ENCODE data around the gene MAZ. TPM values are rescaled to one million over a fixed set of nuclear protein-coding genes. Genes with fewer than 3 reads are reported as not detected.
A peak's percentile ranks its signal among the peaks of the same experiment; 100 is the strongest.

MAZ gene
- total and polyA plus RNA-seq, 2 of the 13 experiments (the other 11 are each of a cell fraction or from before 2014, with no cell fraction given) = 203 to 277 TPM

GRCh38 chr16:29805232-29806098, 864 bp upstream of the MAZ start (continued):
- TF ChIP-seq ZNF331 (CRISPR knock-in tag; IDR thresholded peaks at IDR 0.05) (peak; percentile 92), ELF4 (CRISPR knock-in tag; IDR thresholded peaks at IDR 0.05; ENCODE audit: borderline replicate concordance) (0 out of 2 replicates have a peak, but pooled peaks have one; percentile 46), ZBTB49 (CRISPR knock-in tag; IDR thresholded peaks at IDR 0.05; ENCODE audit: borderline replicate concordance) (peak; percentile 40; the same call in 1 of the 2 replicates), ZNF354B (CRISPR knock-in tag; IDR thresholded peaks at IDR 0.05) (peak; percentile 44; the same call in 1 of the 2 replicates), ZNF543 (CRISPR knock-in tag; IDR thresholded peaks at IDR 0.05) (peak; percentile 53; the same call in 1 of the 2 replicates), KLF15 (CRISPR knock-in tag; IDR thresholded peaks at IDR 0.05; ENCODE audit: borderline replicate concordance) (peak; percentile 34; the same call in 1 of the 2 replicates), ZSCAN25 (CRISPR knock-in tag; IDR thresholded peaks at IDR 0.05) (peak; percentile 87), NCOA1 (CRISPR knock-in tag; IDR thresholded peaks at IDR 0.05) (peak; percentile 83; the same call in 1 of the 2 replicates), ZNF589 (CRISPR knock-in tag; conservative IDR thresholded peaks at IDR 0.05) (peak; percentile 91; the same call in 1 of the 2 replicates), AHDC1 (CRISPR knock-in tag; IDR thresholded peaks at IDR 0.05; ENCODE audit: borderline replicate concordance) (peak; percentile 78; the same call in 1 of the 2 replicates), WIZ (CRISPR knock-in tag; IDR thresholded peaks at IDR 0.05) (peak; percentile 77; the same call in 1 of the 2 replicates), IKZF4 (CRISPR knock-in tag; IDR thresholded peaks at IDR 0.05; ENCODE audit: borderline replicate concordance, low read depth, not compliant biosample characterization) (peak; percentile 85), ZNF264 (CRISPR knock-in tag; IDR thresholded peaks at IDR 0.05) (no peak), SRSF1 (optimal IDR thresholded peaks at IDR 0.05; ENCODE audit: low read depth, low read length) (peak; percentile 97), ARID3A (IDR thresholded peaks at IDR 0.05; ENCODE audit: low read depth, low read length) (no peak)

All from HepG2 (cell line).